WTC11 (cell line): ENCODE measurements around the gene CEP295NL. TPM values are rescaled to one million over a fixed set of nuclear protein-coding genes. Genes with fewer than 3 reads are reported as not detected.

Experiments
- ATAC-seq: fragments of 200-7000 bp; cut with Tn5 transposase; 2 replicates; pipeline ENCODE4 v1.10.0; 2021; ENCODE audit warnings: mild to moderate bottlenecking, moderate library complexity
- CTCF ChIA-PET: fragments of 300-600 bp; sonication (Branson Sonifier 250); formaldehyde crosslinking; loops from one replicate; lab custom pipeline; 2021; ENCODE audit warnings: antibody characterized with exemption; lab: Charles Lee
- POLR2A ChIA-PET: fragments of 350-600 bp; sonication (Branson Sonifier 250); formaldehyde crosslinking; loops from one replicate; lab custom pipeline; 2021; ENCODE audit warnings: antibody characterized with exemption; lab: Charles Lee
- DNase-seq: peaks from one replicate; pipeline ENCODE4 v3.0.0; 2021; ENCODE audit warnings: low spot score
- H3K27ac Mint-ChIP-seq: 2 replicates; pipeline ENCODE4 v1.8.0; 2021; ENCODE audit warnings: mixed read lengths
- H3K27me3 Mint-ChIP-seq: 2 replicates; pipeline ENCODE4 v1.8.0; 2021; ENCODE audit warnings: low read depth, mild to moderate bottlenecking, moderate library complexity, mixed read lengths
- H3K36me3 Mint-ChIP-seq: 2 replicates; pipeline ENCODE4 v1.8.0; 2021; ENCODE audit warnings: mixed read lengths
- H3K4me1 Mint-ChIP-seq: 2 replicates; pipeline ENCODE4 v1.8.0; 2022; ENCODE audit warnings: mixed read lengths
- H3K4me3 Mint-ChIP-seq: 2 replicates; pipeline ENCODE4 v1.8.0; 2021; ENCODE audit warnings: mild to moderate bottlenecking, moderate library complexity, mixed read lengths
- H3K9me3 Mint-ChIP-seq: 2 replicates; pipeline ENCODE4 v1.8.0; 2021; ENCODE audit warnings: mixed read lengths
- AR ChIP-seq: fragments of 250-450 bp; sonication (Bioruptor Pico); IDR thresholded peaks from 2 replicates; pipeline ENCODE4 v1.9.0; 2021; ENCODE audit warnings: mild to moderate bottlenecking
- ATF3 ChIP-seq: sonication (generic); formaldehyde crosslinking; conservative IDR thresholded peaks from 2 replicates; pipeline ENCODE4 v1.8.1; 2022; ENCODE audit warnings: mild to moderate bottlenecking, missing genetic modification reagents
- CBFB ChIP-seq: sonication (generic); formaldehyde crosslinking; IDR thresholded peaks from 2 replicates; pipeline ENCODE4 v1.8.1; 2022; ENCODE audit warnings: mild to moderate bottlenecking, low read depth, missing genetic modification reagents
- CREB1 ChIP-seq: sonication (generic); formaldehyde crosslinking; IDR thresholded peaks from 2 replicates; pipeline ENCODE4 v1.8.0; 2023; ENCODE audit warnings: mild to moderate bottlenecking, missing genetic modification reagents
- ESRRA ChIP-seq: sonication (generic); formaldehyde crosslinking; IDR thresholded peaks from 2 replicates; pipeline ENCODE4 v1.8.1; 2022; ENCODE audit warnings: mild to moderate bottlenecking, missing genetic modification reagents, borderline replicate concordance
- FOXP4 ChIP-seq: sonication (generic); formaldehyde crosslinking; IDR thresholded peaks from 2 replicates; pipeline ENCODE4 v1.8.0; 2022; ENCODE audit warnings: mild to moderate bottlenecking, missing genetic modification reagents
- GABPB1 ChIP-seq: sonication (generic); formaldehyde crosslinking; IDR thresholded peaks from 2 replicates; pipeline ENCODE4 v1.8.1; 2023; ENCODE audit warnings: mild to moderate bottlenecking, missing genetic modification reagents
- HMGA2 ChIP-seq: fragments of 250-450 bp; sonication (Bioruptor Pico); IDR thresholded peaks from 2 replicates; pipeline ENCODE4 v1.4.0; 2021; ENCODE audit warnings: mild to moderate bottlenecking, moderate library complexity
- IRF1 ChIP-seq: sonication (generic); formaldehyde crosslinking; IDR thresholded peaks from 2 replicates; pipeline ENCODE4 v1.8.0; 2023; ENCODE audit warnings: missing genetic modification reagents
- JAZF1 ChIP-seq: fragments of 250-450 bp; sonication (Bioruptor Pico); IDR thresholded peaks from 2 replicates; pipeline ENCODE4 v1.9.0; 2021; ENCODE audit warnings: moderate library complexity, mild to moderate bottlenecking, inconsistent platforms
- NR1H2 ChIP-seq: sonication (generic); formaldehyde crosslinking; IDR thresholded peaks from 2 replicates; pipeline ENCODE4 v1.9.0; 2021; ENCODE audit warnings: mild to moderate bottlenecking, moderate library complexity, missing genetic modification reagents
- NR2C2 ChIP-seq: sonication (generic); formaldehyde crosslinking; IDR thresholded peaks from 2 replicates; pipeline ENCODE4 v1.8.0; 2022; ENCODE audit warnings: mild to moderate bottlenecking, missing genetic modification reagents
- NR3C1 ChIP-seq: sonication (generic); formaldehyde crosslinking; conservative IDR thresholded peaks from 2 replicates; pipeline ENCODE4 v1.8.1; 2023; ENCODE audit warnings: low read depth, mild to moderate bottlenecking, missing genetic modification reagents
- PRDM15 ChIP-seq: sonication (generic); formaldehyde crosslinking; IDR thresholded peaks from 2 replicates; pipeline ENCODE4 v1.8.0; 2022; ENCODE audit warnings: missing genetic modification reagents
- PREB ChIP-seq: sonication (generic); formaldehyde crosslinking; IDR thresholded peaks from 2 replicates; pipeline ENCODE4 v1.8.1; 2022; ENCODE audit warnings: mild to moderate bottlenecking, missing genetic modification reagents, moderate library complexity, borderline replicate concordance
- RELA ChIP-seq: sonication (generic); formaldehyde crosslinking; IDR thresholded peaks from 2 replicates; pipeline ENCODE4 v1.8.1; 2022; ENCODE audit warnings: missing genetic modification reagents, mild to moderate bottlenecking, borderline replicate concordance
- SP1 ChIP-seq: sonication (generic); formaldehyde crosslinking; conservative IDR thresholded peaks from 2 replicates; pipeline ENCODE4 v1.8.1; 2022; ENCODE audit warnings: missing genetic modification reagents
- ZNF138 ChIP-seq: sonication (generic); formaldehyde crosslinking; conservative IDR thresholded peaks from 2 replicates; pipeline ENCODE4 v1.8.1; 2022; ENCODE audit warnings: mild to moderate bottlenecking, moderate library complexity, missing genetic modification reagents
- ZNF219 ChIP-seq: sonication (generic); formaldehyde crosslinking; IDR thresholded peaks from 2 replicates; pipeline ENCODE4 v1.8.0; 2023; ENCODE audit warnings: missing genetic modification reagents, mild to moderate bottlenecking, borderline replicate concordance
- total RNA-seq: library from RNA; stranded (reverse); gene quantifications from 3 replicates; pipeline ENCODE4 v1.2.3, GENCODE V29; 2021

The CEP295NL gene
- total RNA-seq, 1 experiment from 2014 or later, result 0.61 TPM

- Mint-ChIP-seq H3K4me3 (no peak overlapping the region), H3K4me1 (peaks cover 24% of the 10 kb centered on the region), H3K36me3 (peaks cover 2% of the 10 kb centered on the region; the same call in 1 of the 2 replicates), H3K9me3 (no peaks in the 10 kb centered on the region), H3K27ac (peak overlapping the region; percentile 91), H3K27me3 (no peaks in the 10 kb centered on the region)
- POLR2A ChIA-PET, result interaction anchor here (0.6 to 1.0 kb wide), 2 partner anchors 21 to 59 kb away, joined by 3 to 6 read pairs; no protein-coding TSS in a partner anchor
- DNase-seq, result no peak
- no peak for ATAC-seq
- no peak for TF ChIP-seq NR3C1
- TF ChIP-seq SP1 (CRISPR knock-in tag), result no peak
- CTCF ChIA-PET, result interaction anchor here (0.7 to 1.9 kb wide), 6 partner anchors 11 to 63 kb away, joined by 3 to 14 read pairs (median 5); no protein-coding TSS in a partner anchor
Observed at GRCh38 chr17:78915872-78916632, 13.1 kb upstream of the CEP295NL start.

GRCh38 chr17:78913115-78913514 is 10.1 kb upstream of the CEP295NL start:
- Mint-ChIP-seq H3K36me3 (peaks cover 2% of the 10 kb centered on the region; the same call in 1 of the 2 replicates), H3K27me3 (no peaks in the 10 kb centered on the region), H3K4me3 (no peak overlapping the region), H3K9me3 (no peaks in the 10 kb centered on the region), H3K27ac (no peak overlapping the region)
- ATAC-seq (no peak), DNase-seq (no peak)
- ChIA-PET POLR2A (no interaction called here), CTCF (interaction anchor here (1.0 kb wide), 1 partner anchor 58 kb away, joined by 6 read pairs; no protein-coding TSS in a partner anchor)
- TF ChIP-seq PREB (no peak), ATF3 (CRISPR knock-in tag) (no peak), ESRRA (no peak), NR2C2 (CRISPR knock-in tag) (no peak), FOXP4 (CRISPR knock-in tag) (no peak), NR1H2 (CRISPR knock-in tag) (no peak), SP1 (CRISPR knock-in tag) (no peak), HMGA2 (CRISPR knock-in tag) (no peak), JAZF1 (CRISPR knock-in tag) (no peak), CREB1 (CRISPR knock-in tag) (no peak), GABPB1 (CRISPR knock-in tag) (no peak), AR (CRISPR knock-in tag) (no peak), ZNF138 (CRISPR knock-in tag) (no peak), CBFB (CRISPR knock-in tag) (no peak), RELA (CRISPR knock-in tag) (no peak)
- TF ChIP-seq, all 79 proteins: peak for 0
- peaks cover 23% of the 10 kb centered on the region for H3K4me1 Mint-ChIP-seq

- no peaks in the 10 kb centered on the region for H3K27me3 Mint-ChIP-seq
- ChIA-PET CTCF (no interaction called here), POLR2A (no interaction called here)
- no peak overlapping the region for H3K27ac Mint-ChIP-seq
- ATAC-seq, result no peak
- no peak overlapping the region for H3K4me3 Mint-ChIP-seq
- H3K9me3 Mint-ChIP-seq, result no peaks in the 10 kb centered on the region
- DNase-seq, result no peak
- peaks cover 2% of the 10 kb centered on the region; the same call in 1 of the 2 replicates for H3K36me3 Mint-ChIP-seq
- H3K4me1 Mint-ChIP-seq, result peaks cover 19% of the 10 kb centered on the region
- TF ChIP-seq ZNF219 (CRISPR knock-in tag) (no peak), IRF1 (CRISPR knock-in tag) (no peak), PRDM15 (CRISPR knock-in tag) (no peak)
Observed at GRCh38 chr17:78912082-78912481, 9.1 kb upstream of the CEP295NL start.
